Liver (tissue), 9 donors: ENCODE results near the gene RNF220. TPM values are rescaled to one million over a fixed set of nuclear protein-coding genes. Genes with fewer than 3 reads are reported as not detected.

Experiments used
- DNase-seq: peaks from one replicate; pipeline ENCODE4 v3.0.0-alpha.2; 2017; ENCODE audit warnings: low spot score
- H3K27ac ChIP-seq, 2 donors: one replicate each; pipeline ENCODE4 v1.7.0; 2013; ENCODE audit warnings: inconsistent platforms in 2 of 2, low read length in 2 of 2, control low read depth in 1 of 2, low read depth in 1 of 2, mild to moderate bottlenecking in 1 of 2
- H3K27me3 ChIP-seq, 4 donors: one replicate each; pipeline versions ENCODE4 v1.6.1 to v1.7.0; 2013; ENCODE audit warnings: low read length in 3 of 4, inconsistent platforms in 1 of 4, mild to moderate bottlenecking in 1 of 4, moderate library complexity in 1 of 4; ENCODE audit not compliant: control insufficient read depth in 4 of 4, insufficient read depth in 4 of 4
- H3K36me3 ChIP-seq, 4 donors: one replicate each; pipeline versions ENCODE4 v1.6.1 to v1.7.0; 2013; ENCODE audit warnings: low read length in 3 of 4, mild to moderate bottlenecking in 3 of 4, low read depth in 1 of 4, moderate library complexity in 1 of 4; ENCODE audit not compliant: control insufficient read depth in 4 of 4, insufficient read depth in 3 of 4
- H3K4me1 ChIP-seq, 4 donors: one replicate each; pipeline versions ENCODE4 v1.6.1 to v1.7.0; 2013; ENCODE audit warnings: low read length in 3 of 4, mild to moderate bottlenecking in 3 of 4, moderate library complexity in 1 of 4; ENCODE audit not compliant: control insufficient read depth in 4 of 4, insufficient read depth in 4 of 4
- H3K4me3 ChIP-seq, 3 donors: one replicate each; pipeline versions ENCODE4 v1.6.1 to v1.7.0; 2013; ENCODE audit warnings: low read length in 3 of 3, control low read depth in 1 of 3, low read depth in 1 of 3, mild to moderate bottlenecking in 1 of 3
- H3K9ac ChIP-seq, 2 donors: one replicate each; pipeline ENCODE4 v1.7.0; 2013; ENCODE audit warnings: low read length in 2 of 2, mild to moderate bottlenecking in 2 of 2, moderate library complexity in 2 of 2, control low read depth in 1 of 2, low read depth in 1 of 2
- H3K9me3 ChIP-seq, 4 donors: one replicate each; pipeline versions ENCODE4 v1.6.1 to v1.7.0; 2013; ENCODE audit warnings: low read length in 3 of 4; ENCODE audit not compliant: control insufficient read depth in 4 of 4
- EGR1 ChIP-seq, 2 donors: IDR thresholded peaks; 2 replicates each; pipeline ENCODE4 v1.6.1; 2016 to 2018; ENCODE audit warnings: antibody characterized with exemption in 2 of 2, low read depth in 2 of 2
- FOXA1 ChIP-seq: IDR thresholded peaks from 2 replicates; pipeline ENCODE4 v1.6.1; 2016; ENCODE audit warnings: antibody characterized with exemption
- FOXA2 ChIP-seq: IDR thresholded peaks from 2 replicates; pipeline ENCODE4 v1.6.1; 2016; ENCODE audit warnings: antibody characterized with exemption
- GABPA ChIP-seq, 2 donors: IDR thresholded peaks in 1 of 2; conservative IDR thresholded peaks in 1 of 2; 2 replicates each; pipeline ENCODE4 v1.6.1; 2016; ENCODE audit warnings: antibody characterized with exemption in 2 of 2, mild to moderate bottlenecking in 1 of 2, moderate library complexity in 1 of 2
- HNF4A ChIP-seq, 2 donors: conservative IDR thresholded peaks; 2 replicates each; pipeline ENCODE4 v1.6.1; 2016; ENCODE audit warnings: antibody characterized with exemption in 2 of 2, mild to moderate bottlenecking in 2 of 2
- HNF4G ChIP-seq: IDR thresholded peaks from 2 replicates; pipeline ENCODE4 v1.6.1; 2016; ENCODE audit warnings: antibody characterized with exemption
- JUND ChIP-seq, 2 donors: IDR thresholded peaks; 2 replicates each; pipeline ENCODE4 v1.6.1; 2016; ENCODE audit warnings: antibody characterized with exemption in 2 of 2
- NR2F2 ChIP-seq: IDR thresholded peaks from 2 replicates; pipeline ENCODE4 v1.6.1; 2016; ENCODE audit warnings: antibody characterized with exemption
- RAD21 ChIP-seq, 2 donors: IDR thresholded peaks; 2 replicates each; pipeline ENCODE4 v1.6.1; 2016; ENCODE audit warnings: antibody characterized with exemption in 2 of 2, mild to moderate bottlenecking in 2 of 2
- REST ChIP-seq: IDR thresholded peaks from 2 replicates; pipeline ENCODE4 v1.6.1; 2016; ENCODE audit warnings: antibody characterized with exemption, mild to moderate bottlenecking
- RXRA ChIP-seq, 2 donors: IDR thresholded peaks; 2 replicates each; pipeline ENCODE4 v1.6.1; 2017 to 2018; ENCODE audit warnings: antibody characterized with exemption in 2 of 2, mild to moderate bottlenecking in 1 of 2
- SP1 ChIP-seq: IDR thresholded peaks from 2 replicates; pipeline ENCODE4 v1.6.1; 2018; ENCODE audit warnings: antibody characterized with exemption, mild to moderate bottlenecking
- TAF1 ChIP-seq: conservative IDR thresholded peaks from 2 replicates; pipeline ENCODE4 v1.6.1; 2016; ENCODE audit warnings: antibody characterized with exemption, mild to moderate bottlenecking
- YY1 ChIP-seq: IDR thresholded peaks from 2 replicates; pipeline ENCODE4 v1.6.1; 2016; ENCODE audit warnings: antibody characterized with exemption, mild to moderate bottlenecking
- WGBS: extraction: QIAGEN DNeasy Blood & Tissue Kit; methylation state at CpG from one replicate; pipeline ENCODE4 v1.1.7; 2013; 5-methylcytosine and 5-hydroxymethylcytosine counted together
- polyA plus RNA-seq, 2 donors: library from polyadenylated mRNA; stranded (reverse) in 1 of 2; unstranded in 1 of 2; fragments of 200-250 nt in 1 of 2; fragments of >200 nt in 1 of 2; fragmentation: Nextera tagmentation in 1 of 2; extraction: Ambion mirVana in 1 of 2; gene quantifications; one replicate each; pipeline versions ENCODE4 v1.2.1 to v1.2.3, GENCODE V29; 2013 to 2015
- total RNA-seq, 2 donors: library from RNA; depleted of rRNA; stranded (reverse); fragments of >200 nt; gene quantifications; one replicate each; pipeline ENCODE4 v1.2.3, GENCODE V29; 2014
- TF ChIP-seq, protein P1 (sequence below): IDR thresholded peaks from 2 replicates; pipeline ENCODE4 v1.6.1; 2016; ENCODE audit warnings: antibody characterized with exemption
- TF ChIP-seq, protein P2 (sequence below): fragments of 150-350 bp; IDR thresholded peaks from 2 replicates; pipeline ENCODE4 v1.5.1; 2017; ENCODE audit warnings: improper control_type of control experiment, low read depth, low read length; ENCODE audit not compliant: missing input control
- TF ChIP-seq, protein P3 (sequence below): IDR thresholded peaks from 2 replicates; pipeline ENCODE4 v1.6.1; 2016; ENCODE audit warnings: antibody characterized with exemption
- donor health status: healthy.
- donor health status: healthy.
- donor health status: healthy.
- donor health status: healthy.
- donor health status: healthy.

RNF220 gene
- total and polyA plus RNA-seq, 4 donors: 18.2 to 35.8 (median 26.1) TPM

DNA sequence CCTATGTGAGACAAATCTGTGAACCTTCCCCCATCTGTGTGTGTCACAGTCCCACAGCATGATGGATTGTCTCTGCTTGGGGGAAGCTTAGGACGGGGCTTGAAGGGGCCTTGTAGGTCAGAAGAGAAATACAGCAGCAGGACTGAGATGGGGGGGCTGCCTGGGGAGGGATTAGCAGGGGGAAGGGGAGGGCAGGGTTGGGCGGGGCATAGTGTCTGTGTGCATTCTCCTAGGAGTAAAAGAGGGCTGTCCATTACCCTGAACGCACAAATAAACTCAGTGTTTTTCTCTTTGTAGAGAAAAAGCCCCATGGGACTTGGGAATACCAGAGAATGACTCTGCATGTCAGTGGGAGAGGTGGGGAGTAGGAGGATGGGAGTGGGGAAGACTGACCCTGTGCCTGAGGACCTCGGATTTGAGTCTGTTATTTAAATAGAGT, 16.4 kb downstream of the RNF220 start:
- peaks cover 0 to 11% (median 10%) of the 10 kb centered on the region in 4 donors for H3K4me1 ChIP-seq
- no peak overlapping the region for H3K27ac ChIP-seq
- DNase-seq: no peak
- peaks cover 1 to 24% (median 12%) of the 10 kb centered on the region in 4 donors for H3K27me3 ChIP-seq
- H3K4me3 ChIP-seq: no peak overlapping the region
- H3K9ac ChIP-seq: no peak overlapping the region
- no peaks in the 10 kb centered on the region for H3K36me3 ChIP-seq
- no peaks in the 10 kb centered on the region for H3K9me3 ChIP-seq
- TF ChIP-seq GABPA (IDR thresholded peaks at IDR 0.05 in 1 of 2, conservative IDR thresholded peaks at IDR 0.05 in 1 of 2): no peak
- no peak for TF ChIP-seq FOXA2
- no peak for TF ChIP-seq NR2F2
- TF ChIP-seq FOXA1: no peak
- no peak for TF ChIP-seq TAF1
- TF ChIP-seq YY1: no peak
- TF ChIP-seq, protein P1, sequence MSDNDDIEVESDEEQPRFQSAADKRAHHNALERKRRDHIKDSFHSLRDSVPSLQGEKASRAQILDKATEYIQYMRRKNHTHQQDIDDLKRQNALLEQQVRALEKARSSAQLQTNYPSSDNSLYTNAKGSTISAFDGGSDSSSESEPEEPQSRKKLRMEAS: no peak
- no peak for TF ChIP-seq REST
- TF ChIP-seq HNF4A (conservative IDR thresholded peaks at IDR 0.05): no peak
- no peak for TF ChIP-seq SP1
- TF ChIP-seq, protein P2, sequence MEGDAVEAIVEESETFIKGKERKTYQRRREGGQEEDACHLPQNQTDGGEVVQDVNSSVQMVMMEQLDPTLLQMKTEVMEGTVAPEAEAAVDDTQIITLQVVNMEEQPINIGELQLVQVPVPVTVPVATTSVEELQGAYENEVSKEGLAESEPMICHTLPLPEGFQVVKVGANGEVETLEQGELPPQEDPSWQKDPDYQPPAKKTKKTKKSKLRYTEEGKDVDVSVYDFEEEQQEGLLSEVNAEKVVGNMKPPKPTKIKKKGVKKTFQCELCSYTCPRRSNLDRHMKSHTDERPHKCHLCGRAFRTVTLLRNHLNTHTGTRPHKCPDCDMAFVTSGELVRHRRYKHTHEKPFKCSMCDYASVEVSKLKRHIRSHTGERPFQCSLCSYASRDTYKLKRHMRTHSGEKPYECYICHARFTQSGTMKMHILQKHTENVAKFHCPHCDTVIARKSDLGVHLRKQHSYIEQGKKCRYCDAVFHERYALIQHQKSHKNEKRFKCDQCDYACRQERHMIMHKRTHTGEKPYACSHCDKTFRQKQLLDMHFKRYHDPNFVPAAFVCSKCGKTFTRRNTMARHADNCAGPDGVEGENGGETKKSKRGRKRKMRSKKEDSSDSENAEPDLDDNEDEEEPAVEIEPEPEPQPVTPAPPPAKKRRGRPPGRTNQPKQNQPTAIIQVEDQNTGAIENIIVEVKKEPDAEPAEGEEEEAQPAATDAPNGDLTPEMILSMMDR: no peak
- no peak for TF ChIP-seq JUND (IDR thresholded peaks at IDR 0.05)
- TF ChIP-seq RXRA (IDR thresholded peaks at IDR 0.05): no peak
- no peak for TF ChIP-seq RAD21 (IDR thresholded peaks at IDR 0.05)
- WGBS: 52% methylated on average over 4 of the region's 4 CpGs

GRCh38 chr1:44422161-44422560, 17.1 kb downstream of the RNF220 start:
- peaks cover 0 to 19% (median 12%) of the 10 kb centered on the region in 4 donors for H3K27me3 ChIP-seq
- no peak overlapping the region for H3K9ac ChIP-seq
- TF ChIP-seq FOXA2 (no peak), FOXA1 (no peak), HNF4G (no peak), TAF1 (no peak), RAD21 (IDR thresholded peaks at IDR 0.05) (no peak), RXRA (IDR thresholded peaks at IDR 0.05) (no peak), YY1 (no peak), JUND (IDR thresholded peaks at IDR 0.05) (no peak), REST (no peak), HNF4A (conservative IDR thresholded peaks at IDR 0.05) (no peak), GABPA (IDR thresholded peaks at IDR 0.05 in 1 of 2, conservative IDR thresholded peaks at IDR 0.05 in 1 of 2) (no peak), EGR1 (IDR thresholded peaks at IDR 0.05; ENCODE audit: low read depth in 2 of 2) (no peak), SP1 (no peak)
- TF ChIP-seq, protein P3, sequence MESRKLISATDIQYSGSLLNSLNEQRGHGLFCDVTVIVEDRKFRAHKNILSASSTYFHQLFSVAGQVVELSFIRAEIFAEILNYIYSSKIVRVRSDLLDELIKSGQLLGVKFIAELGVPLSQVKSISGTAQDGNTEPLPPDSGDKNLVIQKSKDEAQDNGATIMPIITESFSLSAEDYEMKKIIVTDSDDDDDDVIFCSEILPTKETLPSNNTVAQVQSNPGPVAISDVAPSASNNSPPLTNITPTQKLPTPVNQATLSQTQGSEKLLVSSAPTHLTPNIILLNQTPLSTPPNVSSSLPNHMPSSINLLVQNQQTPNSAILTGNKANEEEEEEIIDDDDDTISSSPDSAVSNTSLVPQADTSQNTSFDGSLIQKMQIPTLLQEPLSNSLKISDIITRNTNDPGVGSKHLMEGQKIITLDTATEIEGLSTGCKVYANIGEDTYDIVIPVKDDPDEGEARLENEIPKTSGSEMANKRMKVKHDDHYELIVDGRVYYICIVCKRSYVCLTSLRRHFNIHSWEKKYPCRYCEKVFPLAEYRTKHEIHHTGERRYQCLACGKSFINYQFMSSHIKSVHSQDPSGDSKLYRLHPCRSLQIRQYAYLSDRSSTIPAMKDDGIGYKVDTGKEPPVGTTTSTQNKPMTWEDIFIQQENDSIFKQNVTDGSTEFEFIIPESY: no peak
- H3K9me3 ChIP-seq: no peaks in the 10 kb centered on the region
- H3K4me1 ChIP-seq: peaks cover 0 to 11% (median 10%) of the 10 kb centered on the region in 4 donors
- no peak for DNase-seq
- no peak overlapping the region for H3K27ac ChIP-seq
- H3K36me3 ChIP-seq: no peaks in the 10 kb centered on the region
- no peak overlapping the region for H3K4me3 ChIP-seq
- 62% methylated on average over 6 of the region's 6 CpGs for WGBS
